ENCODE measurements around the gene TFAP2E.
A peak's percentile ranks its signal among the peaks of the same experiment; 100 is the strongest.

TFAP2E gene

DNA sequence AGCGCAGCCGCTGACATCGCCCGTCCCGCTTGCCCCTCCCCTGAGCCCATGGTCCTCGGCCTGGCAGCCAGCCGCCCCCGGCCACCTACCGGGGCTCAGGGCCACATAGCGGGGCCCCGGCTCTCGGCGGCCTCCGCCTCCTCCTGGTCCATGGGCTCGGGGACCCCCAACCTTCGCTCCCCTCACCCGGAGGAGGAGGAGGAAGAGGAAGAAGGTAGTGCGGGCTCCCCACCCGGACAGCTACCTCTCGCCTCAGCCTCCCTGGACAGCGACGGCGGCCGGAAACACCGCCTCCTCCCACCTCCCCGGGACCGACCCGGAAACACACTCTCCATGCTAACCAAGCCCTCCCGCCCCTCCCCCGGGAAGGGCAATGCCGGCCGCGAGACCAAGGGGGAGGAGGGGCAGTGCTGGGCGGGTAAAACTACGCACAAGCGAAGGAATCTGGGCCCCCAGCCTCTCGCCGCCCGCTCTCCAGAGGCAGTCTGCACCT is 15.9 kb upstream of the TFAP2E start, which contains the start of gene KIAA0319L:
Gene KIAA0319L, minus strand, starts transcription at position 286 of the 493 bp plus-strand sequence. CDS start 2,912 bp downstream, outside the sequence.
- no peak for DNase-seq (ENCODE audit: low read depth)

DNA sequence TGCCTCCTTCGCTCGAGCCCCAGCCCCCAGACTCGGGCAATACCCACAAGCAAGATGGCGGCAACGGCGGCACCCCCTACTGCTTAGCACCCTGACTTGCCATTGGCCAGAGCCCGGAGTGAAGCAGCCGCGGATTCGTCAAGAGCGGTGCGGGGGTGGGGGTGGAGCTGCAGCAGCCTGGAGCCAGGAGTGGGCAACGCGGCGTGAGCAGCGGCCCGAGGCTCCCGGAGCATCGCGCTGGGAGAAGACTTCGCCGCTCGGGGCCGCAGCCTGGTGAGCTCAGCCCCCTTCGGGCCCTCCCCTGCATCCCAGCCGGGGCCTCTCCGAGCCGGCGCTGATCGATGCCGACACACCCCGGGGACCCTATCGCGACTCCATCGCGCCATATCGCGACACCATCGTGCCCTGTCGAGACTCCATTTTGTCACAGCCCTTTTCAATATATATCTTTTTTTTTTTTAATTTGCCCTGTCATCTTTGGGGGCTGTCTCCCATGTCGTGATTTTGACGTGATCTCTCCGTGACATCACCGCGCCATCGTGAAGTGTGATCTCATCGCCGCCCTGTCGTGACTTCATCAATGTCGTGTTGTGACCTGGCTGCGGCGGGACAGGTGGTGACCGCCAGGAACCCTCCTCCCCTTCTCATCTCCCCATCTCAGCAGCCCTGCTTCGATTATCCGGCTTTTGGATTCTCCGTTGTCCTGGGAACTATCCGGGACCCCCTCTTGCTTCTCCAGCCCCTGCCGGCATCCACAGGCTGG is 15.3 kb upstream of the TFAP2E start, which contains the start of gene NCDN:
Gene NCDN, plus strand, starts transcription at position 189 of the 763 bp plus-strand sequence. Its CDS starts 392 bp downstream, at position 581.
- DNase-seq (ENCODE audit: low read depth), result peak; percentile 89

DNA sequence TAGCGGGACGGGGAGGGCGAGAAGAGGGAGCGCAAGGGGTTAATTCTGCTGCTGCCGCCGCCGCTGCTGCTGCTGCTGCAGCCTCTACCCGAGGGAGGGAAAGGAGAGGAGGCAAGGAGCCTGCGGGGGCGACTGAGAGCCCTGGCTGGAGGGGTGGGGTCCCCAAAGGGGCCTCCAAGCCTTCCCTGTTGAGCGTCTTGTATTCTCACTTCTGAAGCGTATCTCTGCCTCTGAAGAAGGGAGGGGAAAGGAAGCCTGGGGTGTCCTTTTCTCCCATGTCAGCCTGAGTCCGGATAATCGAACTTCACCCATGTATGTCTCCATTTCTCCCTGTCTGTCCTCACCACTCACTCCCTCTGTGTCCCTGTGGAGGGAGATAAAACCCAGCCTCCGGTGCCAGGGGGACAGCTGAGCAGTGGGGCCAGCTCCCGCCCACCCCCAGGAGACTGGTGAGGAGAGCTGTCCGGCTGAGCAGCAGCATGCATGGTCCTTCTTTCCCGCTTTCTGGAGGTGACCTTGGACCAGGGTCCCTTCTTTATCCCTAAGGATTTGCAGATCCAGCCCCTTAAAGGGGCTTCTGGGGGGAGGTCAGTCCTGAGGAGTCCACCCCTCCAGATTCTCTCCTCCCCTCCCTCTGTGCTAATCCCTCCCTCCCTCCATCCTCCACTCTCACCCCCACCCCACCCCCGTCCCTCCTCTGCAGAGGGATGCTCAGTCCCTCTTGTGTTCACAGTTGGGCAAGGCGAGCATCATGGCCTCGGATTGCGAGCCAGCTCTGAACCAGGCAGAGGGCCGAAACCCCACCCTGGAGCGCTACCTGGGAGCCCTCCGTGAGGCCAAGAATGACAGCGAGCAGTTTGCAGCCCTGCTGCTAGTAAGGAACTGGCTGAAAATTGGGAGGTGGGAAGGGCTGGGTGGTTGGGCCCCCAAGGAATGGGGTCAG is 14.5 kb upstream of the TFAP2E start:
- DNase-seq (ENCODE audit: low read depth), result no peak

DNA sequence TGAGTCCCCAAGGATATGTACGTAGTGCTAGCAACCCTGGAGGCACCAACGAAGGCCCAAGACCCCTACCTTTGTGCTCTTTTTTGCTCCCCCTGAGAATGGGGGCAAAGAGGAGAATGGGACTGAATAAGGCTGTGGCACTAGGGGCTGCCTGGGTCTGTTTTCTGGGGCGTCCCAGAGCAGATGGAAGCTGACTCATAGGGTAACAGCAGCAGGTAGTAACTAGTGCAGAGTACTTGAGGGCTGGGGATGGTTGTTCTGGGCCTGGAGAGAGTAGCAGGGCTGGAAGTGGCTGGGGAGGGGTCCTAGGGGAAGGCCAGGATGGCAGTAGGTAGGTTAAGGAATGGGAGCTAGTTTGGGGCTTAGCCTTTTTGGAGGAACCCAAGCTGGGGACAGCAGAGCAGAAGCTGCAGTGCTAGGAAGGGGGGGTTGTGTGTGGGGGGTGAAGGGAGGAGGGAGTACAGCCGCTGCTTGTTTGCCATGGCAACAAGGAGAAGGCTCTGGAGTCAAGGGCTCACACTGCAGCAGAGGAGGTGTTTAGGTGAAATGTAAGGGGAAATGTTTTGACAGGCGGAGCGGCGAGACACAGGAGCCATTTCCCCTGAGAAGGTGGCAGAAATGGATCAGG is 13.7 kb upstream of the TFAP2E start:
- DNase-seq (ENCODE audit: low read depth), result no peak

DNA sequence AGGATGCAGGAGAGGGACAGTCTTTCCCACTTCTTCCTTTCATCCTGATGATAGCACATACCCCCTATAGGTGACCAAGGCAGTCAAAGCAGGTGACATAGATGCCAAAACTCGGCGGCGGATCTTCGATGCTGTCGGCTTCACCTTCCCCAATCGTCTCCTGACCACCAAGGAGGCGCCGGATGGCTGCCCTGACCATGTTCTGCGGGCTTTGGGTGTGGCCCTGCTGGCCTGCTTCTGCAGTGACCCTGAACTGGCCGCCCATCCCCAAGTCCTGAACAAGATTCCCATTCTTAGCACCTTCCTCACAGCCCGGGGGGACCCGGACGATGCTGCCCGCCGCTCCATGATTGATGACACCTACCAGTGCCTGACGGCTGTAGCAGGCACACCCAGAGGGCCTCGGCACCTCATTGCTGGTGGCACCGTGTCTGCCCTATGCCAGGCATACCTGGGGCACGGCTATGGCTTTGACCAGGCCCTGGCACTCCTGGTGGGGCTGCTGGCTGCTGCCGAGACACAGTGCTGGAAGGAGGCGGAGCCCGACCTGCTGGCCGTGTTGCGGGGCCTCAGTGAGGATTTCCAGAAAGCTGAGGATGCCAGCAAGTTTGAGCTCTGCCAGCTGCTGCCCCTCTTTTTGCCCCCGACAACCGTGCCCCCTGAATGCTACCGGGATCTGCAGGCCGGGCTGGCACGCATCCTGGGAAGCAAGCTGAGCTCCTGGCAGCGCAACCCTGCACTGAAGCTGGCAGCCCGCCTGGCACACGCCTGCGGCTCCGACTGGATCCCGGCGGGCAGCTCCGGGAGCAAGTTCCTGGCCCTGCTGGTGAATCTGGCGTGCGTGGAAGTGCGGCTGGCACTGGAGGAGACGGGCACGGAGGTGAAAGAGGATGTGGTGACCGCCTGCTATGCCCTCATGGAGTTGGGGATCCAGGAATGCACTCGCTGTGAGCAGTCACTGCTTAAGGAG is 12.6 kb upstream of the TFAP2E start:
- DNase-seq (ENCODE audit: low read depth), result no peak

DNA sequence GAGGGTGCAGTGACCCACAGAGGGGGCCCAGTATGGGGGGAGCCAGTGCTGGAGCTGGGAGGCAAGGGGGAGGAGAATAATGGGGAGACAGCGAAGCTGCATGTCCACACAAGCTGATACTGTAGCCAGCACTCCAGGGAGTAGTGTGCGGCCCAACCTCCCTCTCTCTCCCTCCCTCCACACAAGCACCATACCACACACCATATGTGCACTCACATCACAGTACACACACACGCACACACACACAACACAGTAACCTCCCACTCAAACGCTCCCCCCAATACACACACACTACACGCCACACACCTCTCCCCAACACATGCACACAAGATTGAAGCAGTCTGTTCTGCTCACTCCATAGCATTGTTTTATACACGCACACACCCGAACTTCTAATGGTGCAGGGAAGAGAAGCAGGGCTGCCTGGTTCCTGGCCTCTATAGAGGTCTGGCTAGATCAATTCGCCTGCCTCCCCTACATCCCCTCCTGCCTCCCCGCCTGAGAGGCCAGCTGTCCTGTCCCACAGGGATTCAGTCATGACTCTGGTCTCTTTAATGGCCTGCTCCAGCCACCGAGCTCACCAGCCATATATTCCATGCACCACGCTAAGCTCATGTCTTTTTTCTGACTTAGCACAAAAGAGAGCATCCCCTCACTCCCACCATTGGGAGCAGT is 11.7 kb upstream of the TFAP2E start:
- no peak for DNase-seq (ENCODE audit: low read depth)

DNA sequence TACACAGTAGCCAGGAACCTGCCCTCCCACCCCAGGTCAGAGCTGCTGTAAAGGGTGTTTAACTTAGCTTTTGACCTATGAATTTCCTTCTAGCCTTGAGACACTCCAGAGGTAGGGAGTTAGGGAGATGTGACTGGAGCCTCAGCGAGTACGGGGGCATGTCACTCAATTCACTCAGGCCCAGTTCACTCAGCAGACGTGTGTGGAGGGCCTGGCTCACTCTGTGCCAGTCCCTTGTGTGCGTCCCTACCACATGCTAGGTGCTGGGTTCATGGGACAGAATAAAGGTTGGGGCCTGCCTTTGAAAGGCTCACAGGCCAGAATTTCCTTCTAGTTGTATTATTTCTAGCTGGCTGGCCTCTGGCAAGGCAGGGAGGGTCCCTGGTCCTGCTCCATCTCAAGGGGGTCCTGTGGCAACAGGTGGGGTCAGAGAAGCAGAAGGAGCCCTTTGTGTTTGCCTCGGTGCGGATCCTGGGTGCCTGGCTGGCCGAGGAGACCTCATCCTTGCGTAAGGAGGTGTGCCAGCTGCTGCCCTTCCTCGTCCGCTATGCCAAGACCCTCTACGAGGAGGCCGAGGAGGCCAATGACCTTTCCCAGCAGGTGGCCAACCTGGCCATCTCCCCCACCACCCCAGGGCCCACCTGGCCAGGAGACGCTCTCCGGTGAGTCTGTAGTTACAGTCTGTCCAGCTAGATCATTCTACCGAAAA is 11.0 kb upstream of the TFAP2E start:
- DNase-seq (ENCODE audit: low read depth), result no peak

DNA sequence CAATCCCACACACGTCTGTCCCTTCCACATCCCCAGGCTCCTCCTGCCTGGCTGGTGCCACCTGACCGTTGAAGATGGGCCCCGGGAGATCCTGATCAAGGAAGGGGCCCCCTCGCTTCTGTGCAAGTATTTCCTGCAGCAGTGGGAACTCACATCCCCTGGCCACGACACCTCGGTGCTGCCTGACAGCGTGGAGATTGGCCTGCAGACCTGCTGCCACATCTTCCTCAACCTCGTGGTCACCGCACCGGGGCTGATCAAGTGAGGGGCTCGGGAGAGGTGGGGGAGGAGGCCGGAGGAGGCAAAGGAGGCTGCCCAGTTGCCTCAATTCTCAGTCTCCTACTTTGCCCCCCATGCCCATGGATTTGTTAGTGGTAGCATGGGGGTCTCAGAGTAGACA is 9.9 kb upstream of the TFAP2E start:
- no peak for DNase-seq (ENCODE audit: low read depth)

DNA sequence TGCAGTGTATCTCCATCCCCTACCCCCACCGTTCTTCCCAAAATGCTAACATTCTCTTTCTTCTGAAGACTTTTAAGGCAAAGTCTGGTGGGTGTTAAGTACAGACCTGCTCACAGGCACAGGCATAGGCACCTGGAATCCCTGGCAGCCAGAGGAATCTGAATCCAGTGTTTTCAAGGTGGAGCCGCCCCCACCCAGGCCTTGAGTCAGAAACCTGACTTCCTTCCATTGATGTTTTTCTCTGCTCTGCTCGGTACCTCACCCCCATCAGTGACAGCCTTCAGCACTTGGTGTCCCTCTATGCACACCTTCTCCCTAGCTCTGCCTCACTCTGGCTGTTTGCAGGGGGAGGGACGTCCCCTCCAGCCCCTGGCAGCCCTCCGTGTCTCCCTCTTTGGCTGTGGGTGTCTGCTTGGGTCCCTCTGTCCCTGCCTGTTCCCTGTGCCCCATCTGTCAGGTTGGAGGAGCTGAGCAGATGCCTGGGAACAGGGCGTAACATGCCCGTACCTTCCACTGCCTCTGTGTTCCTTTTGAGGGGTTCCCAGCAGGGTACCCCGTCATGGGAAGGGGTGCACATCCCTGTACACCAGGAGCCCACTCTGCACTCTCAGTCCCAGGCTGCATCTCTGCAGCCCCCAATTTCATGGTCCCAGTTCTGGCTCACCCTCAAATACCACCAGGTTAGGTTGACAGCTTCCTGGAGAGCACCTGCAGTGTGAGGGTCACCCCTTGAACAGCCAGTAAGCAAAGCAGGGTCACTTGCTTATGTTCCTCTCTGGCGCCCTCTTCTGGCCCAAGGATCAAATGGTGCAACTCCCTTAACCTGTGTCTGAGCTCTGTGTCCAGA is 8.9 kb upstream of the TFAP2E start:
- peak; percentile 69 for DNase-seq (ENCODE audit: low read depth)

DNA sequence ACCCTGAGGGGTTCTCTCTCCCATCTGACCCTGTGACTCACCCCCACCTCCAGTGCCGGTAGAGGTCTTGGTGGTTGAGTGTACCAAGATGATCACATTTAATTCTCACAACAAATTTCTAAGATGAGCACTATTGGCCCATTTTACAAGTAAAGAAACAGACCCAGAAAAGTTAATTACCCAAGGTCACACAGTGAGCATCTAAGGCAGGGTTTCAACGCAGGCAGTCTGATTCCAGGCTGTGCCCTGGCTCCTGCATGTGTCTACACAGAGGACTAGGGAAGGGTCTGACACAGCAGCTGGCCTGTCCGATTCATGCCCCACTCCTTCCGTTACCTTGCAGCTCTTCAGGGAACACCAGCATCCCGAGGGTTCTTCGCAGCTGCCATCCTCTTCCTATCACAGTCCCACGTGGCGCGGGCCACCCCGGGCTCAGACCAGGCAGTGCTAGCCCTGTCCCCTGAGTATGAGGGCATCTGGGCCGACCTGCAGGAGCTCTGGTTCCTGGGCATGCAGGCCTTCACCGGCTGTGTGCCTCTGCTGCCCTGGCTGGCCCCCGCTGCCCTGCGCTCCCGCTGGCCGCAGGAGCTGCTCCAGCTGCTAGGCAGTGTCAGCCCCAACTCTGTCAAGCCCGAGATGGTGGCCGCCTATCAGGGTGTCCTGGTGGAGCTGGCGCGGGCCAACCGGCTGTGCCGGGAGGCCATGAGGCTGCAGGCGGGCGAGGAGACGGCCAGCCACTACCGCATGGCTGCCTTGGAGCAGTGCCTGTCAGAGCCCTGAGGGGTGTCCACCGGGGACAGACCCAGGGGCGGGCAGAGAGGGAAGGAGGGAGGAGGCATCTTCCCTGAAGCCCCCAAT is 8.0 kb upstream of the TFAP2E start:
- DNase-seq (ENCODE audit: low read depth), result no peak

DNA sequence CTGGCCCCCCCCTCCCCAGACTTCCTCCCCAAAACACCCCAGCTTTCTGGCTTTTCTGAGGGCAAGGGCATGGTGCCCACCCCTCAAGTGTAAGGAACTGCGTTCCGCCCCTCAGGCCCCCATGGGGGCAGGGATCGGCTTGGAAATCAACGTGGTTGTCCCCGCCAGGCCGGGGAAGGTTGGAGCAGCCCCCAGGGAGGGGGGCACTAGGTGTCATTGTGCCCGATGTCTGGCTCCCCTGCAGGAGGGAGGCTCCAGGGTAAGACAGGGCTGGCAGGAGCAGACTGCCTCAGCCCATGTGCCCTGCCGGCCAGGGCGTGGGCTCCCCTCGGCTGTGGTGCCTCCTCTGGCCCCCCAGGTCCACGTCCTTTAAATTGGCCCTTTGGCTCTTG is 7.4 kb upstream of the TFAP2E start:
- no peak for DNase-seq (ENCODE audit: low read depth)

DNA sequence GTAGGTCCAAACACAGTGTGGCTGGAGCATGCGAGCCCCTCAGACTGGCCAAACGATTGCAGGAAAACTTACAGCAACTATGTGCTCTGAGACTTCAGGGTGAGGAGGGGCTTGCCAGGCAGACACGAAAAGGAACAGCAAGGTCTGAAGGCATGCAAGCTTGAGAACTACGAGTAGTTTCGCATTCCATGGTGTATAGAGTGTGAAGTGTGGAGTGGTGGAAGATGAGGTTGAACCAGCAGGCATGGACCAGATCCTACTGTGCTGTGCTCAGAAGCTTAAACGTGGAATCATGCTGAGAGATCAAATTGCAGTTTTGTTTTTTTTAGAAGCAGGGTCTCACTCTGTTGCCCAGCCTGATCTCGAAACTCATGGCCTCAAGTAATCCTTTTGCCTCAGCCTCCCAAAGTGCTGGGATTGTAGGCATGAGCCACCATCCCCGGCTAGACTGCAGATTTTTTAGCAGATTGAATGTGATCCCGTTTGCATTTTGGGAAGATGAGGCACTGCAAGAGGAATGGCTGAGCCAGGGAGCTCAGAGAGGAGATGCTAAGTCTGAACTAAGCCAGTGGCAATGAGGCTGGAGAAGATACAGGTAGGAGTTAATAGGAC is 5.1 kb upstream of the TFAP2E start:
- no peak for DNase-seq (ENCODE audit: low read depth)

DNA sequence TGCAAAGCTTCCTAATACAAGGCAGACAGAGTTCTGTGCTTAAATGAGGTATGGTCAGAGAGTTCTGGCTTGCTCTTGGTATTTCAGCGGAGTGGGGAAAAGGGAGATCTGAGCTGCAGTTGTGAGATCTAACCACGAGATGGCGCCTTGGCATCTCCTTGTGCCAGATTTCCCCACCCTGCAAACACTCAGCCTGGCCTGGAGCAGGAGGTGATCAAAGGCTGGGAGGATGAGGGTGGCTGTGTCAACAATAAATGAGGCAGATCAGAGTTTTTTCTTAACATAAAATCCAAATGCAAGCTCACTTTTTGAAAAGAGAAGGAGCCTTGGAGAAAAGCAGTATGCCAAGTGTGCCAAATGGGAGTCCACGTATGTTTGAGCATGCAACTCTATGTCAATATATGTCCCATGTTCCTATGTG is 4.1 kb upstream of the TFAP2E start:
- peak; percentile 34 for DNase-seq (ENCODE audit: low read depth)

DNA sequence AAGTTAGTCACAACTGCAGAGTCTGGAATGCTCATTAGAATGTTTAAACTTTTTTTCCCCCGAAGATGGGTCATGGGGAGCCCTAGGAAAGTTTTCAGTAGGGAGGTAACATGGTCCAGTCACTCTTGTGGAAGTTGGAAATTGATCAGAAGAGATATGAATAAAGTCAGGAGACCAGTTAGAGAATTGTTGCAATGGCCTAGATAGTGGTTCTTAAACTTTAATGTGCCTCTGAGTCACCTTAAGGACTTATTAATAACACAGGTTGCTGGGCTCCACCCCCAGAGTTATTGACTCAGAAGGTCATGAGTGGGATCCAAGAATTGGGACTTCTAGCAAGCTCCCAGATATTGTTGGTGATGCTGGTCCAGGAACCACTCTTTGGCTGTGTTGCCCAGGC is 3.2 kb upstream of the TFAP2E start:
- DNase-seq (ENCODE audit: low read depth), result no peak

DNA sequence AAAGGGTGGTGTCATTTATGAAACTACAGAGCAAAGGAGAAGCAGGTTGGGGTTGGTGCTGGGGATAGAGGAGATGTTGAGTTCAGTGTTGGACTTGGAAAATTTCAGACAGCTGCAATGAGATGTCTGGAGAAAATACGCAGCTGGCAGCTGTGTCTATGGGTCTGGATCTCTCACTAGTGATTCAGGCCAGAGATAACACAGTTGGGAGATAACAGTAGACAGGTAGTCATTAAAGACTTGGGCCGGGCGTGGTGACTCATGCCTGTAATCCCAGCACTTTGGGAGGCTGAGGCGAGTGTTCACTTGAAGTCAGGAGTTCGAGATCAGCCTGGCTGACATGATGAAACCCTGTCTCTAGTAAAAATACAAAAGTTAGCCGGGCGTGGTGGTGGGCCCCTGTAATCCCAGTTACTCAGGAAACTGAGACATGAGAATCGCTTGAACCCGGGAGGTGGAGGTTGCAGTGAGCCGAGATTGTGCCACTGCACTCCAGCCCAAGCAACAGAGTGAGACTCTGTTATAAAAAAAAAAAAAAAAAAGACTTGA is 2.5 kb upstream of the TFAP2E start:
- DNase-seq (ENCODE audit: low read depth), result no peak

DNA sequence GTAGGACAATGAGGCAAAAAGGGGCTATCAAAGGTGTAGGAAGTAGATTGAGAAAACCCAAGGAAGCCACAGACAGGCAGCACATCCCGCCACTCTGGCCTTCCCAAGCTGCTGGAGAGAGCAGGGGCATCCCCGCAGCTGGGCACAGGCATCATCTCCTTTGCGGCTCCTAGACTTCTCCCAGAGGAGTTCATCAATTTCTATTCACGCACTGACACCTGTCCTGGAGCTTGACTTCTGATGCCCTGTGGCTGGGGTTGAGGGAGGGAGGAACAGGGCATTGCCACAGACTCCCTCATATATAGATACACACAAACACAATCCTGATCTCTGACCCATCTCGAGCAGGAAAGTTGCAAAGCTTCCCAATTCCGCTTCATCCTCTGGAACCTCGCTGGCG is 1.9 kb upstream of the TFAP2E start:
- DNase-seq (ENCODE audit: low read depth), result no peak

DNA sequence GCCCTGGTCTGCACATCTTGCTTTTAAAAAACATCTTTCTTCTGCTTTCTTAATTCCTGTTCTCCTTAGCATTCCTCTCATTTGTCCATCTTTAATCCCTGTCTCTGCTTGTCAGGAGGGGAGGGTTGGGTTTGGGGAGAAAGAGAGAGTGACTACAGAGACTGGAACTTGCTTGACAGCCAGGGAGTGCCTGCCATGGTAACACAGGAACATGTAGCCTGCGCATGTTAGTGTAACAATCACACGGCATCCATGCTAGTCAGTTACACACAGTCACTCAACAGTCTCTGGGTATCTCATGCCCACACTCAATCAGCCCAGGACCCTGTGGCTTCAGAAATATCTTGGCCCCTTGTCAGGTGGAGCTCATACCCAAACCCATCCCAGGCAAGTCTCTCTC is 818 bp upstream of the TFAP2E start:
- no peak for DNase-seq (ENCODE audit: low read depth)

Data from stimulated activated CD8-positive, alpha-beta memory T cell treated with anti-CD3 and anti-CD28 coated beads, Interleukin-15, amount 100 ng/mL, for 1 hour (primary cell).